ENCODE measurements around the gene NAALADL2. TPM values are rescaled to one million over a fixed set of nuclear protein-coding genes. Genes with fewer than 3 reads are reported as not detected.

NAALADL2 gene
- total RNA-seq, 1 donor from 2014 or later = 1.6 TPM

DNA sequence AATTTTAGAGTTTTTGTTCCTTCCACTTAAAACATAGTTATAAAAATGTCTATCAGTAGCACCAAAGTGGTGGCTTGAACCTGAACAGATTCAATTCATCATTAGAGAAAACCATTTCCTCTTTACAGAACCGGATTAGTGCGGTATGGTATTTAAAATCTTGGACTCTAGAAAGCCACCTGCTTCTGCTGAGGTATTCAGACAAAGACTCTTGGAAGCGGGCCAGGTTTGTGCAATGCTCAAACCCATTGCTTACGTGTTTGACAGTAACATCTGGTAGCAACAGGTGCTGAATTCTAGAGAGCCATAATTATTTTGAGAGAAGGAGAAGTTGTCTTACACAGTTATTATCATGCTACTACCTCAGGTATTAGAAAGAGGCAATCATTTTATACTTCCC, 290.5 kb downstream of the NAALADL2 start:
- Mint-ChIP-seq H3K27ac (ENCODE audit: unreplicated experiment) (no peak overlapping the region), H3K9me3 (ENCODE audit: unreplicated experiment) (no peaks in the 10 kb centered on the region), H3K4me3 (ENCODE audit: unreplicated experiment) (no peak overlapping the region), H3K27me3 (ENCODE audit: unreplicated experiment) (no peaks in the 10 kb centered on the region), H3K4me1 (ENCODE audit: low read depth, unreplicated experiment) (peaks cover 6% of the 10 kb centered on the region), H3K36me3 (ENCODE audit: unreplicated experiment) (no peaks in the 10 kb centered on the region)
- TF ChIP-seq, protein P1, sequence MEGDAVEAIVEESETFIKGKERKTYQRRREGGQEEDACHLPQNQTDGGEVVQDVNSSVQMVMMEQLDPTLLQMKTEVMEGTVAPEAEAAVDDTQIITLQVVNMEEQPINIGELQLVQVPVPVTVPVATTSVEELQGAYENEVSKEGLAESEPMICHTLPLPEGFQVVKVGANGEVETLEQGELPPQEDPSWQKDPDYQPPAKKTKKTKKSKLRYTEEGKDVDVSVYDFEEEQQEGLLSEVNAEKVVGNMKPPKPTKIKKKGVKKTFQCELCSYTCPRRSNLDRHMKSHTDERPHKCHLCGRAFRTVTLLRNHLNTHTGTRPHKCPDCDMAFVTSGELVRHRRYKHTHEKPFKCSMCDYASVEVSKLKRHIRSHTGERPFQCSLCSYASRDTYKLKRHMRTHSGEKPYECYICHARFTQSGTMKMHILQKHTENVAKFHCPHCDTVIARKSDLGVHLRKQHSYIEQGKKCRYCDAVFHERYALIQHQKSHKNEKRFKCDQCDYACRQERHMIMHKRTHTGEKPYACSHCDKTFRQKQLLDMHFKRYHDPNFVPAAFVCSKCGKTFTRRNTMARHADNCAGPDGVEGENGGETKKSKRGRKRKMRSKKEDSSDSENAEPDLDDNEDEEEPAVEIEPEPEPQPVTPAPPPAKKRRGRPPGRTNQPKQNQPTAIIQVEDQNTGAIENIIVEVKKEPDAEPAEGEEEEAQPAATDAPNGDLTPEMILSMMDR (IDR thresholded peaks at IDR 0.05; ENCODE audit: partially characterized antibody, unreplicated experiment) = no peak
- no peak for DNase-seq

DNA sequence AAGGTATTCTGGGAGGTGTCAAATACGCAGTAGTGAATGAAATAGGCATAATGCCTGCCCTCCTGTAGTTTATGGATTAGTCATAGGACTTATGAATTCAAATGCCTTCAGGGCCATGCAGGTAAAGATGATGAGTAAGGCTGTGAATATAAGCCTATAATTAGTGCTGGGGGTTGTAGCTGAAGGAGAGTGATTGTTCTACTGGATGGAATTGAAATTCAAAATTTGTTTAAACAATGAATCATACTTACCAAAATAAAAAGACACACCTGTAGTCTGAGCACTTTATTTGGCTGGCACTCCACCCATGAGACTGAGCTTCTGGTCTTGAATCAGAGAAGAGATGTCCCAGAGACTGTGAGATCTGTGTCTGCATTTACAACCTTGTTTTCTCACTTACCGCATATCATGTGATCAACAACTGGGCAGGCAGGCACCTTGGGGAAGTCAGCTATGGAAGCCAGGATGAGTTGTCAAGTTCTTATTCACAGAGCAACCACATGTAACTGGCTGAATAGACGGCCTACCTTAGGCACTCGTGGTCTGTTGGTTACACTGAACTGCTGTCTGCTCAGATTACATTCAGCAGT, 291.8 kb downstream of the NAALADL2 start:
- H3K4me1 Mint-ChIP-seq (ENCODE audit: low read depth, unreplicated experiment) = peaks cover 7% of the 10 kb centered on the region
- no peaks in the 10 kb centered on the region for H3K27me3 Mint-ChIP-seq (ENCODE audit: unreplicated experiment)
- no peak overlapping the region for H3K27ac Mint-ChIP-seq (ENCODE audit: unreplicated experiment)

DNA sequence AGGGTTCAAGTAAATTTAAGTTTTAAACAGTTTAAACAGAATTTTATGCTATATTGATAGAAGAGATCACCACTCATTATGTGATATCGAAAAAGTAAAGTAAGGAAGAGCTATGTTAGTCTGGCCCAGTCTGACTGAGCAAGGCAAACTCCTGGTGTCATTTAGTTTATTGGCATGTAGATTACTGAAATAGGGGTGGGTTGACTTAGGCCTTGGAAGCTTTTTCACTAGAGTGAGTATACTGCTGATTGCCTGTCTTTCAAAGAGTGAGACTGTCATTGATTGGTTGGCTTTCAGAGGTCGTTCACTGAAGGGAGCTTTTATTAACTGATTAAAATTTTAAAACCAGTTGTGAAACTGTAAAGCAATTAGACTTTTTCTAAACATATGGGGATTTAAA, 294.5 kb downstream of the NAALADL2 start:
- peaks cover 7% of the 10 kb centered on the region for H3K4me1 Mint-ChIP-seq (ENCODE audit: low read depth, unreplicated experiment)
- DNase-seq = no peak
- H3K27me3 Mint-ChIP-seq (ENCODE audit: unreplicated experiment) = no peaks in the 10 kb centered on the region
- no peak overlapping the region for H3K27ac Mint-ChIP-seq (ENCODE audit: unreplicated experiment)
- TF ChIP-seq, protein P1 (IDR thresholded peaks at IDR 0.05; ENCODE audit: partially characterized antibody, unreplicated experiment) = no peak
- H3K4me3 Mint-ChIP-seq (ENCODE audit: unreplicated experiment) = no peak overlapping the region
- H3K9me3 Mint-ChIP-seq (ENCODE audit: unreplicated experiment) = no peaks in the 10 kb centered on the region
- H3K36me3 Mint-ChIP-seq (ENCODE audit: unreplicated experiment) = no peaks in the 10 kb centered on the region

More for the DNA sequence above, 291.8 kb downstream of the NAALADL2 start:
- Mint-ChIP-seq H3K36me3 (ENCODE audit: unreplicated experiment) (no peaks in the 10 kb centered on the region), H3K9me3 (ENCODE audit: unreplicated experiment) (no peaks in the 10 kb centered on the region), H3K4me3 (ENCODE audit: unreplicated experiment) (no peak overlapping the region)
- TF ChIP-seq, protein P1 (IDR thresholded peaks at IDR 0.05; ENCODE audit: partially characterized antibody, unreplicated experiment) = no peak
- DNase-seq = no peak

DNA sequence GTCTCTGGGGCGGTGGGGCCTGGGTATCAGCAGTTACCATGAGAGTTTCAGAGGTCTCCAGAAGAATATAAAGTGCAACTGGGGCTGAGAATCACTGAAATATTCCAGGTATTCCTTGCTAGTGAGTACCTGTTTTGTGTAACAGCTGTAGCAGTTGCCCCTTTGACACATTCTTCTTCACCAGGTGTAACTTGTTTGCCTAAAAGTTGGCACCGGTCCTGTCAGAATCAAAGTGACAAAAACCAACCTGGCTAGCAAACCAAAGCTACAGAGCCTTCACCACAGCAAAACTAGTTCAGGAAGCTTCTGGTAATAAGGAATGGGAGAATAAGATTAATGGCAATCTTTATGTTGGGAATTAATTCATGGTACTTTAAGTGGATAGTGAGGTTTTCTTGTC, 296.0 kb downstream of the NAALADL2 start:
- peaks cover 7% of the 10 kb centered on the region for H3K4me1 Mint-ChIP-seq (ENCODE audit: low read depth, unreplicated experiment)
- TF ChIP-seq, protein P1 (IDR thresholded peaks at IDR 0.05; ENCODE audit: partially characterized antibody, unreplicated experiment) = no peak
- H3K27me3 Mint-ChIP-seq (ENCODE audit: unreplicated experiment) = no peaks in the 10 kb centered on the region
- no peak overlapping the region for H3K4me3 Mint-ChIP-seq (ENCODE audit: unreplicated experiment)
- H3K9me3 Mint-ChIP-seq (ENCODE audit: unreplicated experiment) = no peaks in the 10 kb centered on the region
- H3K27ac Mint-ChIP-seq (ENCODE audit: unreplicated experiment) = no peak overlapping the region
- no peaks in the 10 kb centered on the region for H3K36me3 Mint-ChIP-seq (ENCODE audit: unreplicated experiment)
- no peak for DNase-seq

DNA sequence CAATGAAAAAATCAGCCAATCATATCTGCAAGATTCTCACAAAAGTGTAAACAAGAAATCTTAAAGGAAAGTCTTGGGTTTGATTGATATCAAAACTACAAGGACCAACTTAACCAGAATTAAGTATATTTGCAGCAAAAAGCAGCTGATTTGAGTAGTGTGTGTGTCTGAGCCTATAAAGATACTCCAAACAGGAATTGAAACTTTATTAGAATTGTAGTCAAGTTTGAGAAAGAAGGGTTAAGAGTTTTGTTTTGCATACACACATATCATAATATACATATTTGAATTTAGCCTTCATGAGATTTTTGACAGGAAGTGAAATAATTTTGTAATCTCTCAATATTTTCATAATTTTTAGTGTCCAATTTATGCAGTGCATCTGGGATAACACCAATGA, 300.1 kb downstream of the NAALADL2 start:
- no peak overlapping the region for H3K4me3 Mint-ChIP-seq (ENCODE audit: unreplicated experiment)
- peaks cover 4% of the 10 kb centered on the region for H3K4me1 Mint-ChIP-seq (ENCODE audit: low read depth, unreplicated experiment)
- TF ChIP-seq, protein P1 (IDR thresholded peaks at IDR 0.05; ENCODE audit: partially characterized antibody, unreplicated experiment) = no peak
- no peak overlapping the region for H3K27ac Mint-ChIP-seq (ENCODE audit: unreplicated experiment)
- H3K27me3 Mint-ChIP-seq (ENCODE audit: unreplicated experiment) = no peaks in the 10 kb centered on the region
- H3K36me3 Mint-ChIP-seq (ENCODE audit: unreplicated experiment) = no peaks in the 10 kb centered on the region
- no peaks in the 10 kb centered on the region for H3K9me3 Mint-ChIP-seq (ENCODE audit: unreplicated experiment)
- no peak for DNase-seq

Data from glutamatergic neuron (in vitro differentiated cells).